HCT116 (cell line): Measurements from ENCODE around the gene EDEM3. TPM values are rescaled to one million over a fixed set of nuclear protein-coding genes. Genes with fewer than 3 reads are reported as not detected.

Experiments
- ATAC-seq: fragments of 200-7000 bp; cut with Tn5 transposase; 2 replicates; pipeline ENCODE4 v1.9.1; 2020; ENCODE audit warnings: mild to moderate bottlenecking, moderate library complexity
- BruUV-seq: library from RNA; stranded (reverse); fragments of 400-500 nt; replicated peaks from 2 replicates; lab custom pipeline; 2021; lab: Mats Ljungman, UMichigan
- CTCF ChIA-PET: fragments of 300-600 bp; sonication (Branson Sonifier 250); formaldehyde crosslinking; loops from one replicate; lab custom pipeline; 2021; ENCODE audit warnings: antibody characterized with exemption; lab: Charles Lee
- POLR2A ChIA-PET: fragments of 300-600, 350-600 bp; sonication (Branson Sonifier 250); formaldehyde crosslinking; loops from one replicate; lab custom pipeline; 2021; ENCODE audit warnings: antibody characterized with exemption; lab: Charles Lee
- RAD21 ChIA-PET, 2 experiments: fragments of 300-600 bp; sonication (Branson Sonifier 250); formaldehyde crosslinking; loops; one replicate each; lab custom pipeline; 2023; ENCODE audit warnings: low total read pairs in 2 of 2; ENCODE audit not compliant: uncharacterized antibody in 2 of 2, unreplicated experiment in 2 of 2, low non-redundant PET in 1 of 2; lab: Charles Lee
- DNase-seq: peaks from one replicate; pipeline ENCODE4 v3.0.0-alpha.2; 2010; ENCODE audit warnings: low read depth, low spot score
- H2AFZ ChIP-seq: fragments of 200-600 bp; shearing (Covaris generic), sonication (generic); 2 replicates; pipeline ENCODE4 v1.6.1; 2017; ENCODE audit warnings: low read depth, mixed run types, mixed read lengths, antibody characterized with exemption, low read length; ENCODE audit not compliant: poor library complexity, severe bottlenecking
- H3K27ac ChIP-seq: 2 replicates; pipeline ENCODE4 v1.5.1; 2012; ENCODE audit warnings: low read depth, low read length
- H3K27me3 ChIP-seq: fragments of 200-600 bp; sonication (generic); 2 replicates; pipeline ENCODE4 v1.6.1; 2016; ENCODE audit warnings: mixed run types, low read length, mixed read lengths; ENCODE audit not compliant: insufficient read depth
- H3K36me3 ChIP-seq, 2 experiments: fragments of 200-500 bp in 1 of 2; fragments of 200-600 bp in 1 of 2; sonication (Bioruptor generic) in 1 of 2; sonication (generic) in 1 of 2; 2 replicates each; pipeline versions ENCODE4 v1.5.1 to v1.6.1; 2014 to 2016; ENCODE audit warnings: low read length in 2 of 2, inconsistent platforms in 1 of 2, mixed read lengths in 1 of 2, mixed run types in 1 of 2; ENCODE audit not compliant: insufficient read depth in 2 of 2, control insufficient read depth in 1 of 2
- H3K4me1 ChIP-seq, 2 experiments: fragments of 200-600 bp in 1 of 2; sonication (generic) in 1 of 2; 2 replicates each; pipeline versions ENCODE4 v1.5.1 to v1.6.1; 2012 to 2017; ENCODE audit warnings: low read length in 2 of 2, inconsistent platforms in 1 of 2, mild to moderate bottlenecking in 1 of 2, mixed read lengths in 1 of 2, mixed run types in 1 of 2, moderate library complexity in 1 of 2; ENCODE audit not compliant: insufficient read depth in 2 of 2, control insufficient read depth in 1 of 2
- H3K4me2 ChIP-seq: fragments of 200-600 bp; sonication (generic); 2 replicates; pipeline ENCODE4 v1.6.1; 2017; ENCODE audit warnings: mixed run types, low read length, mixed read lengths
- H3K4me3 ChIP-seq, 2 experiments: fragments of 200-600 bp in 1 of 2; sonication (generic) in 1 of 2; replicated peaks in 1 of 2; 2 replicates each; pipeline ENCODE4 v1.5.1; 2011 to 2016; ENCODE audit warnings: low read length in 2 of 2, control low read depth in 1 of 2, low read depth in 1 of 2, mild to moderate bottlenecking in 1 of 2, mixed read lengths in 1 of 2, mixed run types in 1 of 2
- H3K79me2 ChIP-seq: fragments of 200-600 bp; sonication (generic); 2 replicates; pipeline ENCODE4 v1.6.1; 2017; ENCODE audit warnings: mild to moderate bottlenecking, mixed run types, low read length, moderate library complexity, mixed read lengths; ENCODE audit not compliant: insufficient read depth
- H3K9ac ChIP-seq: fragments of 200-600 bp; sonication (generic); 2 replicates; pipeline ENCODE4 v1.6.1; 2016; ENCODE audit warnings: low read length, mixed read lengths
- H3K9me2 ChIP-seq: fragments of 200-600 bp; sonication (generic), shearing (Covaris generic); 2 replicates; pipeline ENCODE4 v1.6.1; 2017; ENCODE audit warnings: mixed run types, mild to moderate bottlenecking, moderate library complexity; ENCODE audit not compliant: insufficient read depth
- H3K9me3 ChIP-seq, 2 experiments: fragments of 200-500 bp in 1 of 2; fragments of 200-600 bp in 1 of 2; sonication (Bioruptor generic) in 1 of 2; sonication (generic) in 1 of 2; 2 replicates each; pipeline ENCODE4 v1.6.1; 2014 to 2017; ENCODE audit warnings: low read length in 2 of 2, mixed read lengths in 2 of 2, inconsistent platforms in 1 of 2, low read depth in 1 of 2, mild to moderate bottlenecking in 1 of 2, mixed run types in 1 of 2, moderate library complexity in 1 of 2; ENCODE audit not compliant: control insufficient read depth in 1 of 2, insufficient read depth in 1 of 2
- H4K20me1 ChIP-seq: fragments of 200-600 bp; sonication (generic), shearing (Covaris generic); 2 replicates; pipeline ENCODE4 v1.6.1; 2017; ENCODE audit warnings: mixed run types, mild to moderate bottlenecking, moderate library complexity; ENCODE audit not compliant: insufficient read depth
- CBX3 ChIP-seq: IDR thresholded peaks from 2 replicates; pipeline ENCODE4 v1.6.1; 2012; ENCODE audit warnings: low read depth
- CEBPB ChIP-seq: IDR thresholded peaks from 2 replicates; pipeline ENCODE4 v1.6.1; 2012; ENCODE audit warnings: low read depth
- EGR1 ChIP-seq: IDR thresholded peaks from 2 replicates; pipeline ENCODE4 v1.6.1; 2012; ENCODE audit warnings: low read depth
- ELF1 ChIP-seq: IDR thresholded peaks from 2 replicates; pipeline ENCODE4 v1.6.1; 2012; ENCODE audit warnings: low read depth, borderline replicate concordance
- EZH2 ChIP-seq: fragments of 200-600 bp; sonication (generic); IDR thresholded peaks from 2 replicates; pipeline ENCODE4 v1.6.1; 2017; ENCODE audit warnings: antibody characterized with exemption, mixed run types
- EZH2phosphoT487 ChIP-seq: fragments of 200-600 bp; IDR thresholded peaks from 2 replicates; pipeline ENCODE4 v1.6.1; 2018; ENCODE audit warnings: antibody characterized with exemption, borderline replicate concordance
- FOSL1 ChIP-seq: IDR thresholded peaks from 2 replicates; pipeline ENCODE4 v1.6.1; 2012; ENCODE audit warnings: low read depth
- JUND ChIP-seq: IDR thresholded peaks from 2 replicates; pipeline ENCODE4 v1.6.1; 2012
- POLR2AphosphoS5 ChIP-seq: IDR thresholded peaks from 2 replicates; pipeline ENCODE4 v1.6.1; 2011; ENCODE audit warnings: mild to moderate bottlenecking, low read depth, low read length, moderate library complexity
- RAD21 ChIP-seq: IDR thresholded peaks from 2 replicates; pipeline ENCODE4 v1.6.1; 2012; ENCODE audit warnings: low read depth, mild to moderate bottlenecking
- SIN3A ChIP-seq: IDR thresholded peaks from 2 replicates; pipeline ENCODE4 v1.6.1; 2012; ENCODE audit warnings: low read depth
- SP1 ChIP-seq: IDR thresholded peaks from 2 replicates; pipeline ENCODE4 v1.6.1; 2012; ENCODE audit warnings: low read depth
- SRF ChIP-seq: IDR thresholded peaks from 2 replicates; pipeline ENCODE4 v1.6.1; 2012; ENCODE audit warnings: low read depth
- TCF7L2 ChIP-seq: IDR thresholded peaks from 2 replicates; pipeline ENCODE4 v1.7.0; 2011; ENCODE audit warnings: borderline replicate concordance, inconsistent platforms; ENCODE audit not compliant: insufficient read depth, insufficient read length; ENCODE audit errors: extremely low read depth
- YY1 ChIP-seq: IDR thresholded peaks from 2 replicates; pipeline ENCODE4 v1.6.1; 2011; ENCODE audit warnings: low read length, low read depth, moderate library complexity, mild to moderate bottlenecking; ENCODE audit not compliant: insufficient replicate concordance; ENCODE audit errors: extremely low read depth
- ZNF274 ChIP-seq: fragments of 200-500 bp; sonication (Bioruptor generic); IDR thresholded peaks from 2 replicates; pipeline ENCODE4 v1.6.1; 2014; ENCODE audit warnings: mild to moderate bottlenecking, low read depth, low read length, inconsistent platforms
- intact Hi-C: fragments of 100-400 bp; cut with micrococcal nuclease; formaldehyde crosslinking; loops from 2 replicates; pipeline ENCODE4 v1.10.0; 2022
- total RNA-seq: library from RNA; stranded (reverse); gene quantifications from one replicate; pipeline ENCODE4 v1.2.1, GENCODE V29; 2021; ENCODE audit not compliant: unreplicated experiment
- TF ChIP-seq, protein P1 (sequence below): IDR thresholded peaks from 2 replicates; pipeline ENCODE4 v1.6.1; 2012; ENCODE audit warnings: low read depth

Gene EDEM3
- total RNA-seq, 1 experiment from 2014 or later, result 14.9 TPM

GRCh38 chr1:184743062-184743756, 11.4 kb downstream of the EDEM3 start:
- Histone ChIP-seq H4K20me1 (no peaks in the 10 kb centered on the region), H3K79me2 (no peaks in the 10 kb centered on the region), H3K9ac (no peak overlapping the region), H2AFZ (no peak overlapping the region), H3K4me1 (no peaks in the 10 kb centered on the region), H3K36me3 (no peaks in the 10 kb centered on the region), H3K27ac (no peak overlapping the region), H3K9me3 (no peaks in the 10 kb centered on the region), H3K4me2 (no peak overlapping the region), H3K4me3 (no peak overlapping the region), H3K9me2 (no peaks in the 10 kb centered on the region), H3K27me3 (no peaks in the 10 kb centered on the region)
- ChIA-PET POLR2A (no interaction called here), CTCF (no interaction called here), RAD21 (no interaction called here)
- DNase-seq (no peak), ATAC-seq (no peak)
- no TSS peak for BruUV-seq
- no peak for TF ChIP-seq EZH2phosphoT487
- no peak for TF ChIP-seq TCF7L2
- TF ChIP-seq SRF, result no peak
- no peak for TF ChIP-seq CEBPB
- TF ChIP-seq ZNF274, result no peak
- no peak for TF ChIP-seq SP1
- no peak for TF ChIP-seq EGR1
- no peak for TF ChIP-seq YY1
- no peak for TF ChIP-seq CBX3
- TF ChIP-seq FOSL1, result no peak
- no peak for TF ChIP-seq POLR2AphosphoS5
- TF ChIP-seq JUND, result no peak
- TF ChIP-seq EZH2, result no peak
- no peak for TF ChIP-seq RAD21
- no peak for TF ChIP-seq ELF1
- no peak for TF ChIP-seq SIN3A
- TF ChIP-seq, protein P1, sequence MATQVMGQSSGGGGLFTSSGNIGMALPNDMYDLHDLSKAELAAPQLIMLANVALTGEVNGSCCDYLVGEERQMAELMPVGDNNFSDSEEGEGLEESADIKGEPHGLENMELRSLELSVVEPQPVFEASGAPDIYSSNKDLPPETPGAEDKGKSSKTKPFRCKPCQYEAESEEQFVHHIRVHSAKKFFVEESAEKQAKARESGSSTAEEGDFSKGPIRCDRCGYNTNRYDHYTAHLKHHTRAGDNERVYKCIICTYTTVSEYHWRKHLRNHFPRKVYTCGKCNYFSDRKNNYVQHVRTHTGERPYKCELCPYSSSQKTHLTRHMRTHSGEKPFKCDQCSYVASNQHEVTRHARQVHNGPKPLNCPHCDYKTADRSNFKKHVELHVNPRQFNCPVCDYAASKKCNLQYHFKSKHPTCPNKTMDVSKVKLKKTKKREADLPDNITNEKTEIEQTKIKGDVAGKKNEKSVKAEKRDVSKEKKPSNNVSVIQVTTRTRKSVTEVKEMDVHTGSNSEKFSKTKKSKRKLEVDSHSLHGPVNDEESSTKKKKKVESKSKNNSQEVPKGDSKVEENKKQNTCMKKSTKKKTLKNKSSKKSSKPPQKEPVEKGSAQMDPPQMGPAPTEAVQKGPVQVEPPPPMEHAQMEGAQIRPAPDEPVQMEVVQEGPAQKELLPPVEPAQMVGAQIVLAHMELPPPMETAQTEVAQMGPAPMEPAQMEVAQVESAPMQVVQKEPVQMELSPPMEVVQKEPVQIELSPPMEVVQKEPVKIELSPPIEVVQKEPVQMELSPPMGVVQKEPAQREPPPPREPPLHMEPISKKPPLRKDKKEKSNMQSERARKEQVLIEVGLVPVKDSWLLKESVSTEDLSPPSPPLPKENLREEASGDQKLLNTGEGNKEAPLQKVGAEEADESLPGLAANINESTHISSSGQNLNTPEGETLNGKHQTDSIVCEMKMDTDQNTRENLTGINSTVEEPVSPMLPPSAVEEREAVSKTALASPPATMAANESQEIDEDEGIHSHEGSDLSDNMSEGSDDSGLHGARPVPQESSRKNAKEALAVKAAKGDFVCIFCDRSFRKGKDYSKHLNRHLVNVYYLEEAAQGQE, result no peak
- intact Hi-C loops, result no loop called here
